ENCODE measurements around the gene IL3RA.
"Not testable (repeated sequence)": the region's sequence is repeated elsewhere in the genome, so short reads cannot be mapped to it uniquely, and the experiment has no call there.

Gene IL3RA

DNA sequence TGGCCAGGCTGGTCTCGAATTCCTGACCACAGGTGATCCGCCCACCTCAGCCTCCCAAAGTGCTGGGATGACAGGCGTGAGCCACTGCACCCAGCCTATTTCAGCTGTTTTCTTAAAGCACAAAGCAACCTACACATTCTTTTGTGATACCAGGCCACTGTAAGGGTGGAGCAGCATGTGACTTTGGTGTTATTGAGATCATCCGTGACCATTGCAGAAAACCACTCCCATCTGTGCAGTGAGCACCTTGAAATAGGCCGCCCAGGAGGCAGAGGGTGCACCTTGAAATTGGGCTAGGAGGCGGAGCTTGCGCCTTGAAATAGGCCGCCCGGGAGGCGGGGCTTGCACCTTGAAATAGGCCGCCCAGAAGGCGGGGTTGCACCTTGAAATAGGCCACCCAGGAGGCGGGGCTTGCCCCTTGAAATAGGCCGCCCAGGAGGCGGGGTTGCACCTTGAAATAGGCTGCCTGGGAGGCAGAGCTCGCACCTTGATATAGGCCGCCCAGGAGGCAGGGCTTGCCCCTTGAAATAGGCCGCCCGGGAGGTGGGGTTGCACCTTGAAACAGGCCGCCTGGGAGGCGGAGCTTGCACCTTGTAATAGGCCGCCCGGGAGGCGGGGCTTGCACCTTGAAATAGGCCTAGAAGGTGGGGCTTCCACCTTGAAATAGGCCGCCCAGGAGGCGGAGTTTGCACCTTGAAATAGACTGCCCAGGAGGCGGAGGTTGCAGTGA is 64.3 kb downstream of the IL3RA start:
- no peak for DNase-seq

DNA sequence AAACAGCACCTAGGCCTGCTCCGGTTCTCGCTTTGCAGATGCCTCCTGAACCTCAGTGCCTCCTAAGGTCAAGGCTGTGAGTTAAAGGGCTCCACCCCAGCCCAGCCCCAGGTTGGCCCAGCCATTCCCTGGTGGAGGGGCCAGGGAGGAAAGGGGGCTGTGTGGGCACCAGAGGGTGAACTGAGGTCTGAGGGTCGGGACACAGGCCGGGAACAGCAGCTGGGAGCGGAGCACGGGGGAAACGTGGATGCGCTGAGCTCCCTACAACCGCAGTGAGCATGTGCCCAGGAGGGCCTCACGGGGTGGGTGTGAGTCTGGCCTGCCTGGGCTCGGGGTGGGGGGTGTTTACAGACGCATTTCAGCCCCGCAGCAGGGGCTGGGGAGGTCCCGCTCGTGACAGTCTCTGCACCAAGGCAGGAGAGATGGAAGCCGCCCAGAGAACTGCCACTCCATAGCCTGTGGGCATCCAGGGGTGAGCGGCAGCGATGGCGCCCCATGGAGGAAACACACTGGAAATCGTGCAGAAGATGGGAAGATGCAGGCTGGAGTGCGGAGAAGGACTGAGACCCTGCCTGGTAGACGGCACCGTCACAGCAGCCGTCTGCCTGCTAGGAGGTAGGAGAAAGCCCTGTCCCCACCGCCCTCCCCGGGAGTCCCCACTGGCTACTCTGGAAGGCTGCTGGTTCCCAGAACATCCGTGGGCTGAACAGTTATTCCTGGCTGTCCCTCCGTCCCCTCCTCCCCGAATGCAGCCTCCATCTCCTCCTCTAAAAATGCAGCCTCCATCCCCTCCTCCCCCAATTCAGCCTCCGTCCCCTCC is 65.2 kb downstream of the IL3RA start:
- DNase-seq: no peak

DNA sequence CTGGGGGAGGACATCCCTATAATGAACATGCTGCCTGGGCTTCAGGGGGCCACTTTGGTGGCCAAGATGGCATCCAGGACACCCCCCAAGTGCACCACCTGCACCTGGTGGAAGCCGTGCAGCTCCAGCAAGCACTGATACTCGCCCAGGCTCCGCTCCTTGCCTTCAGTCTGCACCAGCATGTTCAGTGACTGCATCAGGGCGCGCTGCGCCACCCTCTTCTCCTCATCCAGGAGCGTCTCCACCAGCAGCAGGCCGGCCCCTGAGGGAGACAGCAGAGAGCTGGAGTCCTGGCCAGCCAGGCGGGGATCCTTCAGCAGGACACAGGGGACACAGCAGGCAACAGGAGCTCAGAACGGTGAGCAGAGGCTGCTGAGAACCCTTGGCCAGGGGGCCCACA is 66.6 kb downstream of the IL3RA start:
- no peak for DNase-seq

DNA sequence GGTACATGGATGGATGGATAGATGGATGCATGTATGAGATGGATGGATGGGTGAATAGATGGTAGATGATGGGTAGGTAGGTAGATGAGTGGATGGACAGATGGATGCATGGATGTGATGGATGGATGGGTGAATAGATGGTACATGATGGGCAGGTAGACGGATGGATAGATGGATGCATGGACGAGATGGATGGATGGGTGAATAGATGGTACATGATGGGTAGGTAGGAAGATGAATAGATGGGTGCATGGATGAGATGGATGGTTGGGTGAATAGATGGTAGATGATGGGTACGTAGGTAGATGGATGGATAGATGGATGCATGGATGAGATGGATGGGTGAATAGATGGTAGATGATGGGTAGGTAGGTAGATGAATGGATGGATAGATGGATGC is 67.3 kb downstream of the IL3RA start:
- not testable (repeated sequence) for DNase-seq

- DNase-seq: not testable (repeated sequence)
Observed at GRCh38 chrX:1405769-1406168, 69.2 kb downstream of the IL3RA start.

GRCh38 chrX:1407035-1407434 is 70.5 kb downstream of the IL3RA start:
- DNase-seq: no peak

DNA sequence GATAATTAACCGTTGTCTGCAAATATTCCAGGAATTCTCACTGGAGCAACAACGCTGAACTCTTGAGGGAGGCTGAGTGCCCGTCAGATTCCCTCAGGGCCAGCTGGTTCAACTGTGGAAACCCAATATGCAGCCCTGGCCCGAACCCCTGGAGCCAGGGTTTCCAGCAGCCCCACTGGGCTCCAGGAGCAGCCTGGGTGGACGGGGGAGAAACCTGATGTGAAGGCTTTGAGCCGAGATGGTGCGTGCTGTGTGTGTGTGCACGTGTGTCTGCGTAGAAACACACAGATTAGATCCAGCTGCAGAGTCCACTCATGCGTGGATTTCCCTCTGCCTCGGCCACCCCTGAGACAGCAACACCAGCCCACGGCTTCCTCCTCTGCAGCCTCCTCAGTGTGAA is 74.7 kb downstream of the IL3RA start:
- no peak for DNase-seq

DNA sequence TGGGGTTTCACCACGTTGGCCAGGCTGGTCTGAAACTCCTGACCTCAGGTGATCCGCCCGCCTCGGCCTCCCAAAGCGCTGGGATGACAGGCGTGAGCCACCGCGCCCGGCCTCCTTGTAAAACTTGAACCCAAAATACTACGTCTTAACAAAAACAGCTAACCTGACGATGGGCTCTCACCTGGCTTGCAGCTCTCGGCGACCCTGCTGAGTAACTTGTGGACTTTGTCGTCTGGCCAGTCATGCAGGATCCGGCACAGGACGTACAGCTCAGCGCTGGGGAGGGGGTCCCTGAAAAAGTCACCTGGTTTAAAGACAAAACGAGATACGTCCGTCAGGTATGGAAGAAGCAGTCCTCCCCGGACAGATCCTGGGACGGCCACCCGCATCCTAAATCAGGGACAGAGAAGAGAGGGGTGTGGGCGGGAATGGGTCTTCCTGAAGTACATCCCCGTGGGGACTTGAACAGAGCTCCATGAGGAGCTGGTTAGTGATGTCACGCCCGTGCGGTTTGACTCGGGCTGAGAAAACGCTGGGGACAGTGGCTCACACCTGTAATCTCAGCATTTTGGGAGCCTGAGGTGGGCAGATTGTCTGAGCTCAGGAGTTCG is 76.1 kb downstream of the IL3RA start:
- DNase-seq: no peak

DNA sequence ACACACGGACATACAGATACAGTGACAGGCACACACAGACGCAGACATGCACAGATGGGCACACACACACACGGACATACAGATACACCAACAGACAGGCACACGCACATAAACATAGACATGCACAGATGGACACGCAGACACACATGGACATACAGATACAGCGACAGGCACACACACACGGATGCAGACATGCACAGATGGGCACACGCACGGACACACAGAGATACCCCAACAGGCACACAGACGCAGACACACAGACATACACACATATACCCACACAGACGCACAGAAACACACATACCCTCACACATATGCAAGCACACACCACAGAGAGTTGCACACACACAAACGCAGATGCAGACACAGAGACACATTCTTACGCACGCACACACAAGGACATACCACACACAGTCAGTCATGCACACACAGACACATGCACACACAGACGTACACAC is 79.8 kb downstream of the IL3RA start:
- DNase-seq: no peak

GRCh38 chrX:1416965-1417760 is 80.6 kb downstream of the IL3RA start:
- no peak for DNase-seq

GRCh38 chrX:1417921-1418771 is 81.6 kb downstream of the IL3RA start:
- DNase-seq: no peak

DNA sequence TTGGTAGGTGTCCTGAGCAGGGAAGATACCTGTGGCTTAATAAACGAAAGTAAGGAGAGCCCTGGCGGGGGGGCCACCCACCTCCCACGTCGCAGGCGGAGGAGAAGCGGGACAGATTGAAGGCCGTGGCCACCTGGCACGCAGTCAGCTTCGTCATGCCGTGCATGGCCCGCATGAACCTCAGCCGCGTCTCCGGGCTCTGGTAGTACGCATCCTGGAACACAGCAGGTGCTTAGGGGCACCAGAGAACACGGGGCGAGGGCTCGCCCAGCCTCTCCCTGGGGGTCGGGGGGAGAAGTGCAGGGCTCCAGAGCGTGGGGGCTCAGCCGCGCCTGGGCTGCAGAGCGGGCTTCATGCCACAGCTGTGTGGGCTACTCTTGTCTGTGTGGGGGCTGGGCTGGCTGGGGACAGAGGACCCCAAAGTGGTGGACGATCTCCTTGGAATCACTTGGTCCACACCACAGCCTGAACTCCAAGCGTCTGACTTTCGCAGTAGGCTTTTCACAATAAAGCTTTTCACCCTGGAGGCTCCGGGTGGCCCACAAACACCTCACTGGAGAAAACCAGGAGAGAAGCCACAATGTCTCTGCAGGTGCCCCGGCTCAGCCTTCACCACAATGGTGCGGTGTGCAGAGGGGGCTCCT is 82.4 kb downstream of the IL3RA start:
- no peak for DNase-seq

DNA sequence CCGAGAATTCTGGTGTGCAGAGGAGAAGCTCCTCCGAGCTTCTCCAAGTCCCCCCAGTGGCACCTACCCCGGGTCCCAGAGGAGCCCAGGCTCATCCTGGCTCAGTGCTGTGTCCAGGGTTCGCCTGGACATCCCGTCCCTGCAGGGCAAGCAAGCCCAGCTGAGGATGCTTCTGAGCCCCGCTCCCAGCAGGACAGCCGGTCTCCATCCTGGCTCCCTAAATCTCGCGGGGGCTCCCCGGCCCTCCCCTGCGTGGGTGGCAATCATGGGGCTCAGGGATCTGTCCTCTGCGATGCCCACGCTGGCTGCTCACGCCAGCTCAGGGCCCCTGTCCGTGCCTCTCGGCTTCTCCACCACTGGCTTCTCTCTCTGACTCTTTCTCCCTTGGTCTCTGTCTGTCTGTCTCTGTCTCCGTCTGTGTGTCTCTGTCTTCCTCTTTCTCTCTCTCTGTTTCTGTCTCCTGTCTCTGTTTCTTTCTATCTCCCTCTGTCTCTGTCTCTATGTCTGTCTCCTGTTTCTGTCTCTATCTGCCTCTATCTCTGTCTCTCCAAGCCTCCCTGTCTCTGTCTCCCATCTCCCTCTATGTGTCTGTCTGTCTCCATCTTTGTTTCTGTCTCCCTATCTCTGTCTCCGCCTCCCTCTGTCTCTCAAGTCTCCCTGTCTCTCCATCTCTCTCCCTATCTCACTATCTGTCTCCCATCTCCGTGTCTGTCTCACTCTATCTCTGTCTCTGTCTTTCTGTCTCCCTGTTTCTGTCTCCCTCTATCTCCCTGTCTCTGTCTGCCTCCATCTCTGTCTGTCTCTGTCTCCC is 83.2 kb downstream of the IL3RA start:
- DNase-seq: no peak

GRCh38 chrX:1420371-1420770 is 83.8 kb downstream of the IL3RA start:
- no peak for DNase-seq

DNA sequence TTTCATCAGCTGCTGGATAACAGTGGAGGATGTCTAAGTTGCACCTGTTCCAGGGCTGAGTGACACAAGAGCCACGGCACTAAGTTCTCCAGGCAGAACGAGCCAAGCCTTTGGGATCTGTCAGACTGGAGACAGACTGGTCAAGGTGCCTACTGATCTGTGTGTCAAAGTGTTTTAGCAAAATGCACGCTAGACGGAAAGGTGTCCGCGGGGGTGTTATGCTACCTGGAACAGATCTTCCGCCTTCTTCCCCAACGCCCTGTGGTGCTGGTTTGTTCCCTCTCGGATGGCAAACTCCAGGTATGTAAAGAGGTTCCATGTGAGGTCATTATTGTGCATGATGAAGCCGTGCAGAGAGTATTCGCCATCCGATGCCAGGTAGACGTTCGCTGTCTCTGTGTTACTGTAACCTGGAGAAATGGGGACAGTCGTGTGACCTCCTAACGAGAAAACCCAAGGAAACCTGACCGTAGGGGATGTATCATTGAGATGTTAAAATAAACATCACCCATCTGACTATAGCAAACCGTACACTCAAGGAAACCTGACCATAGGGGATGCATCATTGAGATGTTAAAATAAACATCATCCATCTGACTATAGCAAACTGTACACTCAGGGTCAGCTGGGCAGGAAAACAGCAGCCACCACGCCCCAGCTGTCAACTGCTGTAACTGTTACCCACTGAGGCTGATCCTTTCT is 85.0 kb downstream of the IL3RA start:
- DNase-seq: no peak

- DNase-seq: no peak
Observed at GRCh38 chrX:1422135-1422465, 85.5 kb downstream of the IL3RA start.

- DNase-seq: no peak
Observed at GRCh38 chrX:1423215-1423614, 86.6 kb downstream of the IL3RA start.

- DNase-seq: no peak
Observed at GRCh38 chrX:1424147-1424851, 87.7 kb downstream of the IL3RA start.

DNA sequence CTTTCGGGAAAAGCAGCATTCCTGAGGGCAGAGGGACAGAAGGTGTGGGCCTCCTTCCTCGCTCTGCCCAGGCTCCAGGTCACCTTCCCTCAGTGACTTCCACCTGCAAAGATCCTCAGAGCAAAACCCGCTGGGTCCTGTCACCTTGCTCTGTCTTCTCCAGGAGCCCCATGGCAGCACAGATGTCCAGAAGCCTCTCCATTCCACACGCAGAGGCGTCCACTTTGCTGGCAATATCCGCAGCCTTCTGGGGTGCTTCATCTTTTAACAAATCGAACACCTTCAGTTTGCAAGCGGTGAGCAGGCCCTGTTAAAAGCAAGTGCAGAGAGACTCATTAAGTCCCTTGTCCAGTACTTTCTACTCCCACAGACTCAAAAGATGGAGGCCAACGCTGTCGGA is 88.8 kb downstream of the IL3RA start:
- DNase-seq: no peak
